Measurements from ENCODE around the gene SLC24A4.
A peak's percentile ranks its signal among the peaks of the same experiment; 100 is the strongest.
"Not testable (repeated sequence)": the region's sequence is repeated elsewhere in the genome, so short reads cannot be mapped to it uniquely, and the experiment has no call there.

The SLC24A4 gene

DNA sequence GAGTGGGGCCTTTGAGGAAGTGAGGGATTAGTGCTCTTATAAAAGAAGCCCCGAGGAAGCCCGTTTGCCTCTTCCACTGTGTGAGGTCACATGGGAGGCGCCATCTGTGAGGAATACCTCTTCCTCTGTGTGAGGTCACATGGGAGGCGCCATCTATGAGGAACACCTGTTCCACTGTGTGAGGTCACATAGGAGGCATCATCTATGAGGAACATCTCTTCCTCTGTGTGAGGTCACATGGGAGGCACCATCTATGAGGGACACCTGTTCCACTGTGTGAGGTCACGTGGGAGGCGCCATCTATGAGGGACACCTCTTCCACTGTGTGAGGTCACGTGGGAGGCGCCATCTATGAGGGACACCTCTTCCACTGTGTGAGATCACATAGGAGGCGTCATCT is 69.7 kb downstream of the SLC24A4 start:
- peak; percentile 3 to 8 for DNase-seq
- no peak for TF ChIP-seq GATA1 (IDR thresholded peaks at IDR 0.05; ENCODE audit: low read depth, low read length)
- TF ChIP-seq POLR2A (IDR thresholded peaks at IDR 0.05; ENCODE audit: low read length) = no peak

DNA sequence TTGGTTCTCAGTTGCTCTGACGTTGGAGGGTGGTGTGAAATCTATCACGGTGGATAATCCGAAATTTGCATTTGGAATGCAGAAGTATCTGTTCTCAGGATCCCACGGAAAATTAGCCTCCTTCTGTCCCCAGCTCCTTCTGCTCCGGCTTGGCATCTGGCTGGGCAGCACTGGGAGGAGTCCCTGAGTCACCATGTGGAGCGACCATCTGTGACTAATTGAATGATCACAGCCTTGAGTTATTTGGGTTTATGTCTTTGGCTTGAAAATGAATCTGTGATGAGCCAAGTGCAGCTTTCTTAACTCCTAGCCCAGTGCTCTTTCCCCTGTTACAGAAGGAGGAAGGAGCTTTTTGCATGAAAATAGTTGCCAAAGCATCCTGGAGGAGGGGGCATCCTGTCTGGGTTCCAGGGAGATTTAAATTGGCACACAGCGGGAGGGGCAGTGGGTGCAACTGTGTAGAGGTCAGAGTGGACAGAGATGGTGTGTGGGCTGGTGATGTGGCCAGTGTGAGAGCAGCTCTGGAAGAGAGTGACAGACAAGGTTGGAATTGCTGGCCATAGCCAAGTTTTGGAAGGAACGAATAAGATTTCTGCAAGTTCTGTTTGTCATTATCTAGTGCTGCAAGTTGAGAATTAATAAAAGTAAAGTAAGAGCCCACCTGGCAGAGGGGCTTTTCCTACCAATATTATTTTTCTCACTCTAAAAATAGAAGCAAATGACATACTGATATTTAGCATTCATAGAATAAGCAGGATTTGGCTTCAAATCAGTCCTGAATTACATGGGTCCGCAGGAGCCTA is 74.4 kb downstream of the SLC24A4 start:
- no peak for DNase-seq
- no peak for TF ChIP-seq GATA1 (IDR thresholded peaks at IDR 0.05; ENCODE audit: low read depth, low read length)
- TF ChIP-seq POLR2A (IDR thresholded peaks at IDR 0.05; ENCODE audit: low read length) = no peak

DNA sequence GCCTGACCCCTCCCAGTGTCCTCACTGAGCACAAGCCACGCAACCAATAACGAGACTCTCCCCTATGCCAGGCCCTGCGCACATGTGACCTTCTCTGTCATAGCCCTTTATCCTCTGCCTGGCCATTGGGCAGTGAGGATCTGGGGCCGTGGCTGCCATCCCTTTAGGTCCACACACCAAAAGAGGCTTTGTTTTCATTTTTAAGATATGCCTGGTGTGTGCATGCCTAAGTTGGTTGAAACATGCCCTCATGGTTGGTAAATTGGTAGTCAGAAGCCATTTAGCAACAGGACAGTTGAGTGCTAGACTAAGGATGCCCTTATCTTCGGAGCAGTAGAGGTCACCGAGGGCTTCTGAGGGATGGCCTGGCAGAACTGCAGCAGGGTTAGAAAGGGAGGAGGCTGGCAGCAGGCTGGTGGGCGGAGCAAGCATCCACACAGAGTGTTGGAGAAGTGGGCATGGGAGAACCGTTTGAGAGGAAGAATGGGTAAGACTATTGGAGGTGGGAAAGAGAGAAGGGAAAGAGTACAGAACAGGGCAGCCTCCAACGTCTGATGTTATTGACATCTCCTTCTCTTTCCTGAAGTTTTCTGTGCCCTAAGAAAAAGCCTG is 75.1 kb downstream of the SLC24A4 start:
- no peak for DNase-seq
- TF ChIP-seq GATA1 (IDR thresholded peaks at IDR 0.05; ENCODE audit: low read depth, low read length) = no peak
- TF ChIP-seq POLR2A (IDR thresholded peaks at IDR 0.05; ENCODE audit: low read length) = no peak

DNA sequence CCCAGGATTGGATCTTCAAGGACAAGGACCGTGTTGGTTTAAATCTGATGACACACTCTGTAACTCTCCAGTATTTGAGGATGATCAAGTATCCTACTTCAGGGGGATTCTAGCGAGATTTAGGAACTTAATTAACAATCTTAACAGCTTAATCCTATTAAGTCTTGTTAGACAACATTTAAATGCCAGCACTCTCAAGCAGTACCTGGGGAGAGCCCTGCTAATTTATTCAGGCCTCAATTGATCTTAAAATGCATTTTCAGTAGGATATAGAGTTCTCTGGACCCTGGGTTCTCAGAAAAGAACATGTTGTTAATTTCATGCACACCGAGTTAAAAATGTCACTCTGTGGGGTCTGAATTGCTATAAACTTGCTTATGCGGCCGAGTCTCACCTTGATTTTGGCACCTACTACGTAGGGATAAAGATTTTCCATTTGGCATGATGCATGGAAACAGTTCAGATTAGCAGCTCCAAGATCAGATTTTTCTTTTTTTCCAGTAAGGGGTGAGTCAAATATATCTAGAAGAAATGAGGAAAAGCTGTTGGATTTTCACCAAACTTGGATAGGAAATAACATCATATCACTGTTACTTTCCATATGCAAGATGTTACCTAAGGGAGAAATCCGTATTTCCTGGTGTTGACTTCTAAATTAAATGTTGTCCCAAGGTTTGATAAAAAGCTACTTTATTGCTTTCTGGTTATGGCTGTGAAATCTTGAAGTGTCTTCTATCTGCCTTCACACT is 76.1 kb downstream of the SLC24A4 start:
- TF ChIP-seq POLR2A (IDR thresholded peaks at IDR 0.05; ENCODE audit: low read length) (no peak), GATA1 (IDR thresholded peaks at IDR 0.05; ENCODE audit: low read depth, low read length) (no peak)
- no peak for DNase-seq

GRCh38 chr14:92400579-92401444 is 77.8 kb downstream of the SLC24A4 start:
- no peak for DNase-seq
- TF ChIP-seq POLR2A (IDR thresholded peaks at IDR 0.05; ENCODE audit: low read length) (no peak), GATA1 (IDR thresholded peaks at IDR 0.05; ENCODE audit: low read depth, low read length) (no peak)

GRCh38 chr14:92401561-92401960 is 78.6 kb downstream of the SLC24A4 start:
- DNase-seq = no peak
- TF ChIP-seq POLR2A (IDR thresholded peaks at IDR 0.05; ENCODE audit: low read length) (no peak), GATA1 (IDR thresholded peaks at IDR 0.05; ENCODE audit: low read depth, low read length) (no peak)

GRCh38 chr14:92402500-92402899 is 79.5 kb downstream of the SLC24A4 start:
- not testable (repeated sequence) for DNase-seq

GRCh38 chr14:92404018-92404417 is 81.1 kb downstream of the SLC24A4 start:
- no peak for TF ChIP-seq GATA1 (IDR thresholded peaks at IDR 0.05; ENCODE audit: low read depth, low read length)
- no peak for TF ChIP-seq POLR2A (IDR thresholded peaks at IDR 0.05; ENCODE audit: low read length)
- DNase-seq = no peak

DNA sequence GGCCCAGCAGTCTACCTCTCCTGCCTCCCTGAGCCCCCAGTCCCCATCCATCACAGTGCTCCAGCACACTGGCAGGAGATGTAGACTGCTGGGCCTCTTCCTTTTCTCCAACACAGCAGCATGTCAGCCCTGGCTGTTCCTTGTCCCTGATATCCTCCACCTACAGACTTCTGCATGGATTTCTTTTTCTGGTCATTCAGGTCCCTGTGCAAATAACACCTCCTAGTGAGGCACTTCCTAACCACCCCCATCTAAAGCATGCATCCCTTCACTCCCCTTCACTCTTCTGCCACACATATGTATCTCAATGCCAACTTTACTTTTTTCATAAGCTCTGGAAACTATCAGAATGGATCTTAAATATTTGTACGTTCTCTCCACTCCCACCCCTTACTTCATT is 81.5 kb downstream of the SLC24A4 start:
- DNase-seq = no peak
- TF ChIP-seq GATA1 (IDR thresholded peaks at IDR 0.05; ENCODE audit: low read depth, low read length) (no peak), POLR2A (IDR thresholded peaks at IDR 0.05; ENCODE audit: low read length) (no peak)

DNA sequence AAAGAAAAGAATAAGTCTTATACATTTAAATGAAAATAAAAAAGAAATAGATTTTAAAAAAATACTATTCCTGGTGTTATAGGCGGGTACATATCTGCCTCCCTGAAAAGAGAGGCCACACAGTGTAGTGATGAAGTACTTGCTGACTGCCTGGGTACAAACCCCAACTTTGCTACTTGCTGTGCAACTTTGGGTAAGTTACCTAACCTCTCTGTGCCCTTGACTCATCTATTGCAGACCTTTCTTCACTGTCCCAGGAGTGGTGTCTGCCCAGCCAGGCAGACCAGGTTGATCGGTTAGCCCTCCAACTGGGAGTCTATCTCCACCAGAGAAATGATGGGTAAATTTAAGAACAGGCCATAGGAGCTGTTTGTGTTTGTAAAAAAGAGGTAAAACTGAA is 82.0 kb downstream of the SLC24A4 start:
- DNase-seq = no peak
- TF ChIP-seq GATA1 (IDR thresholded peaks at IDR 0.05; ENCODE audit: low read depth, low read length) (no peak), POLR2A (IDR thresholded peaks at IDR 0.05; ENCODE audit: low read length) (no peak)

- no peak for DNase-seq
- TF ChIP-seq POLR2A (IDR thresholded peaks at IDR 0.05; ENCODE audit: low read length) (no peak), GATA1 (IDR thresholded peaks at IDR 0.05; ENCODE audit: low read depth, low read length) (no peak)
Observed at GRCh38 chr14:92407410-92407809, 84.4 kb downstream of the SLC24A4 start.

DNA sequence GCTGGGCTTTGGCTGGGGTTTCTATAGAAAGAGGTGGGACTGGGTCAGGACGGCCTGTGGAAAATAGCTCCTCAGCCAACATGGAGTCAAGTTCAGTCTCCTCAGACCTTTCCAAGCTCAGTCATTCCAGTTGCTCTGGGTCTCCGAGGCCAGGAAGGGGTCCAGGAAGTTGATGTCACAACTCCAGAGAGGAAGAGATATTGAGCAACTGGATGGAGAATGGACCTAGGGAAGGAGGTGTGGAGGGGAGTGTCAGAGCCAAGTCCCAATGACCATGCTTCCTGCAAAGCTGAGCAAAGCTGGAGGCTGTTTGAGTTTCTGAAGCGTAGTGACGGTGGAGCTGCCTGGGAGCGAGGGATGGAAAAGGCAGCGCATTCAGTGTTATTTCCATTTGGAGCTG is 86.1 kb downstream of the SLC24A4 start:
- DNase-seq = no peak
- TF ChIP-seq GATA1 (IDR thresholded peaks at IDR 0.05; ENCODE audit: low read depth, low read length) = no peak
- TF ChIP-seq POLR2A (IDR thresholded peaks at IDR 0.05; ENCODE audit: low read length) = no peak

GRCh38 chr14:92411135-92411534 is 88.2 kb downstream of the SLC24A4 start:
- TF ChIP-seq GATA1 (IDR thresholded peaks at IDR 0.05; ENCODE audit: low read depth, low read length) (no peak), POLR2A (IDR thresholded peaks at IDR 0.05; ENCODE audit: low read length) (no peak)
- no peak for DNase-seq

- DNase-seq = no peak
- TF ChIP-seq POLR2A (IDR thresholded peaks at IDR 0.05; ENCODE audit: low read length) (no peak), GATA1 (IDR thresholded peaks at IDR 0.05; ENCODE audit: low read depth, low read length) (no peak)
Observed at GRCh38 chr14:92411941-92412340, 89.0 kb downstream of the SLC24A4 start.
